Liver (tissue), 3 donors: ENCODE measurements around the gene ARHGEF4.

Source experiments
- ATF3 ChIP-seq: IDR thresholded peaks from 2 replicates; pipeline ENCODE4 v1.6.1; 2016; ENCODE audit warnings: antibody characterized with exemption
- EGR1 ChIP-seq, 2 donors: IDR thresholded peaks; 2 replicates each; pipeline ENCODE4 v1.6.1; 2016 to 2018; ENCODE audit warnings: antibody characterized with exemption in 2 of 2, low read depth in 2 of 2
- FOXA1 ChIP-seq: IDR thresholded peaks from 2 replicates; pipeline ENCODE4 v1.6.1; 2016; ENCODE audit warnings: antibody characterized with exemption
- GABPA ChIP-seq, 2 donors: IDR thresholded peaks in 1 of 2; conservative IDR thresholded peaks in 1 of 2; 2 replicates each; pipeline ENCODE4 v1.6.1; 2016; ENCODE audit warnings: antibody characterized with exemption in 2 of 2, mild to moderate bottlenecking in 1 of 2, moderate library complexity in 1 of 2
- HNF4G ChIP-seq: IDR thresholded peaks from 2 replicates; pipeline ENCODE4 v1.6.1; 2016; ENCODE audit warnings: antibody characterized with exemption
- MAX ChIP-seq: IDR thresholded peaks from 2 replicates; pipeline ENCODE4 v1.6.1; 2016; ENCODE audit warnings: antibody characterized with exemption
- NR2F2 ChIP-seq: IDR thresholded peaks from 2 replicates; pipeline ENCODE4 v1.6.1; 2016; ENCODE audit warnings: antibody characterized with exemption
- RAD21 ChIP-seq, 2 donors: IDR thresholded peaks; 2 replicates each; pipeline ENCODE4 v1.6.1; 2016; ENCODE audit warnings: antibody characterized with exemption in 2 of 2, mild to moderate bottlenecking in 2 of 2
- RXRA ChIP-seq, 2 donors: IDR thresholded peaks; 2 replicates each; pipeline ENCODE4 v1.6.1; 2017 to 2018; ENCODE audit warnings: antibody characterized with exemption in 2 of 2, mild to moderate bottlenecking in 1 of 2
- SP1 ChIP-seq: IDR thresholded peaks from 2 replicates; pipeline ENCODE4 v1.6.1; 2018; ENCODE audit warnings: antibody characterized with exemption, mild to moderate bottlenecking
- TAF1 ChIP-seq: conservative IDR thresholded peaks from 2 replicates; pipeline ENCODE4 v1.6.1; 2016; ENCODE audit warnings: antibody characterized with exemption, mild to moderate bottlenecking
- YY1 ChIP-seq: IDR thresholded peaks from 2 replicates; pipeline ENCODE4 v1.6.1; 2016; ENCODE audit warnings: antibody characterized with exemption, mild to moderate bottlenecking
- TF ChIP-seq, protein P1 (sequence below): fragments of 150-350 bp; IDR thresholded peaks from 2 replicates; pipeline ENCODE4 v1.5.1; 2017; ENCODE audit warnings: improper control_type of control experiment, low read depth, low read length; ENCODE audit not compliant: missing input control
- donor health status: healthy.
- donor health status: healthy.

DNA sequence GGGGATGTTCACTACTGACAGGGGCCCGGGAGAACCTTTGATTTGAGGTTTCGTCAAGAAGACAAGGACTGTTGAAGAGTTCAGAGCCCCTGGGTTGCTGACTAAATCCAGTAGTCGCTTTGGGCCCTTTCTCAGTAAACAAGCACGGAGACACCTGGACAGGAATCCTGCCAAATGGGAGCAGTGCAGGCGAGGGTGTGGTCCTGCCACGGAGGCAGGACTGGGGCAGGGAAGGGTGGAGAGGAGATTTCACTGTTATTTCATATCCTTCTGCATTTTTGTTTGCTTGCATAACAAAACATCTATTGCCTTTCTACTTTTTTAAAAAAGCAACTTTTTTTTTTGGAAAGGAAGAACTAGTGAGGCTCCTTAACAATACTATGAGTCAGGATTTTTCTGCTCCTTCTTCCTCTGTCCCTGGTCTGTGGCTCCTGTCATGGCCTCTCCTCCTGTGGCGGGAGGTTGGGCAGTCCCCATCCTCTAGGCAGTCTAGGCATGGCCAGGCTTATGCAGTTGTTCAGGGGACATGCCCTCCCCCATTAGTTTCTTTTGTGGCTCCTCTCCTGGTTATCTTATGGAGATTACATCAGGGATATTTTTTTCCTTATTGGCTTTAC, 57.7 kb downstream of the ARHGEF4 start:
- TF ChIP-seq EGR1 (IDR thresholded peaks at IDR 0.05; ENCODE audit: low read depth in 2 of 2) = no peak
- TF ChIP-seq, protein P1, sequence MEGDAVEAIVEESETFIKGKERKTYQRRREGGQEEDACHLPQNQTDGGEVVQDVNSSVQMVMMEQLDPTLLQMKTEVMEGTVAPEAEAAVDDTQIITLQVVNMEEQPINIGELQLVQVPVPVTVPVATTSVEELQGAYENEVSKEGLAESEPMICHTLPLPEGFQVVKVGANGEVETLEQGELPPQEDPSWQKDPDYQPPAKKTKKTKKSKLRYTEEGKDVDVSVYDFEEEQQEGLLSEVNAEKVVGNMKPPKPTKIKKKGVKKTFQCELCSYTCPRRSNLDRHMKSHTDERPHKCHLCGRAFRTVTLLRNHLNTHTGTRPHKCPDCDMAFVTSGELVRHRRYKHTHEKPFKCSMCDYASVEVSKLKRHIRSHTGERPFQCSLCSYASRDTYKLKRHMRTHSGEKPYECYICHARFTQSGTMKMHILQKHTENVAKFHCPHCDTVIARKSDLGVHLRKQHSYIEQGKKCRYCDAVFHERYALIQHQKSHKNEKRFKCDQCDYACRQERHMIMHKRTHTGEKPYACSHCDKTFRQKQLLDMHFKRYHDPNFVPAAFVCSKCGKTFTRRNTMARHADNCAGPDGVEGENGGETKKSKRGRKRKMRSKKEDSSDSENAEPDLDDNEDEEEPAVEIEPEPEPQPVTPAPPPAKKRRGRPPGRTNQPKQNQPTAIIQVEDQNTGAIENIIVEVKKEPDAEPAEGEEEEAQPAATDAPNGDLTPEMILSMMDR = no peak
- no peak for TF ChIP-seq HNF4G
- TF ChIP-seq RXRA (IDR thresholded peaks at IDR 0.05) = no peak
- no peak for TF ChIP-seq FOXA1
- TF ChIP-seq YY1 = no peak
- TF ChIP-seq MAX = no peak
- TF ChIP-seq GABPA (IDR thresholded peaks at IDR 0.05 in 1 of 2, conservative IDR thresholded peaks at IDR 0.05 in 1 of 2) = no peak
- TF ChIP-seq RAD21 (IDR thresholded peaks at IDR 0.05) = no peak
- no peak for TF ChIP-seq SP1
- TF ChIP-seq ATF3 = no peak
- TF ChIP-seq TAF1 = no peak
- TF ChIP-seq NR2F2 = no peak
